ENCODE data around the gene CPLX1.
"Not testable (repeated sequence)": the region's sequence is repeated elsewhere in the genome, so short reads cannot be mapped to it uniquely, and the experiment has no call there.

The CPLX1 gene

DNA sequence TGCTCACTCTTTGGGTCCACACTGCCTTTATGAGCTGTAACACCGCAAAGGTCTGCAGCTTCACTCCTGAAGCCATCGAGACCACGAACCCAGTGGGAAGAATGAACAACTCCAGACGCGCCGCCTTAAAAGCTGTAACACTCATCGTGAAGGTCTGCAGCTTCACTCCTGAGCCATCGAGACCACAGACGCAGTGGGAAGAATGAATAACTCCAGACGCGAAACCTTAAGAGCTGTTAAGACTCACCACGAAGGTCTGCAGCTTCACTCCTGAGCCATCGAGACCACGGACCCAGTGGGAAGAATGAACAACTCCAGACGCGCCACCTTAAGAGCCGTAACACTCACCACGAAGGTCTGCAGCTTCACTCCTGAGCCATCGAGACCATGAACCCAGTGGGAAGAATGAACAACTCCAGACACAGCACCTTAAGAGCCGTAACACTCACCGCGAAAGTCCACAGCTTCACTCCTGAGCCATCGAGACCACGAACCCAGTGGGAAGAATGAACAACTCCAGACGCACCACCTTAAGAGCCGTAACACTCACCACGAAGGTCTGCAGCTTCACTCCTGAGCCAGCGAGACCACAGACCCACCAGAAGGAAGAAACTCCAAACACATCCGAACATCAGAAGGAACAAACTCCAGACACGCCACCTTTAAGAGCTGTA lies 51.4 kb downstream of the CPLX1 start:
- DNase-seq, result not testable (repeated sequence)

DNA sequence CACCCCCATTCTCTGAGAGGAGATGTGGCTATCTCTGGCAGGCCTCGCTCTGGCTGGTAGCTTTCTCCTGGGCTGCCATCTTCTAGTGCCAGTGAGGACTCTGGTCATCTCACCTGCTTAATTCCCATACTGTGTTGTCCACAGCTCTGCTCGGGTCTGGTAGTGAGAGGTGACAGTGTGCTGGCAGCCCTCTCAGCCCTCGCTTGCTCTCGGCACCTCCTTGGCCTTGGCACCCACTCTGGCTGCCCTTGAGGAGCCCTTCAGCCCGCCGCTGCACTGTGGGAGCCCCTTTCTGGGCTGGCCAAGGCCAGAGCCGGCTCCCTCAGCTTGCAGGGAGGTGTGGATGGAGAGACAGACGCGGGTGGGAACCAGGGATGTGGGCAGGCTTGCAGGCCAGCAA lies 52.7 kb downstream of the CPLX1 start:
- no peak for DNase-seq

DNA sequence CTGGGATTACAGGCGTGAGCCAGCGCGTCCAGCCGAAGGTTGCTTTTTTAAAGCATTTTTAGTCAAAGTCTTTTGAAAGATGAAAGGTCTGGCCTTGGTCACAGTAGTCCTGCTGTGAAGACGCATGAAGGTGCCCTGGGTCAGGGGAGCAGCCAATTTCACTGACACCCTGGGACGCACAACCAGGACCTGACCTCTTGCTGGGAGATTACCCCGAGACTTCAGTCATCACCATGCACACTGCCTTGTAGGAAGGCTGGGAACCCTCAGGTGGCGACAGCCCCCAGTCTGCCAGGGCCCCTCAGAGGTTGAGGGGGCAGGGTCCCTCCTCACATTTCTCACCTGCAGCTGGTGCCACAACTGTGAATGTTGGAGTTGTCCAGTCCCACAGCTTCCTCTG lies 53.2 kb downstream of the CPLX1 start:
- DNase-seq, result no peak

DNA sequence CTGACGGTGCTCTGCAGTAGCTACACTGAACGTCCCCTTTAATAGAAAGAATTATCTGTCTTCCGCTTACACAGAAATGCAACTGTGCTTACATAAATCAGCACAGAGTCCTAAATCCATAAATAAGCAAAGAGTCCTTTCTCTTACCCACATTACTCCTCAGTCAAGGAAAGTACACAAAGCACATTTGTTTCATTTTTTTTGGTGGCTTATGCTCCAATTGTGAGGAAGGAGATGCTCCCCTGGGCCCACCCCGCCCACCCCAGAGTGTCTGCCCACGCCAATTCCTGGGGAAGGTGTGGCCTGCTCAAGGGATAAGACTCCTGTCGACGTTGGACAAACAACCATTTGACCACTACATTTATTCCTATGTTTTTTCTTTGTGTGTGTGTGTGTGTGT lies 53.8 kb downstream of the CPLX1 start:
- no peak for DNase-seq

- no peak for DNase-seq
Measured at GRCh38 chr4:771464-771863, 54.5 kb downstream of the CPLX1 start.

DNA sequence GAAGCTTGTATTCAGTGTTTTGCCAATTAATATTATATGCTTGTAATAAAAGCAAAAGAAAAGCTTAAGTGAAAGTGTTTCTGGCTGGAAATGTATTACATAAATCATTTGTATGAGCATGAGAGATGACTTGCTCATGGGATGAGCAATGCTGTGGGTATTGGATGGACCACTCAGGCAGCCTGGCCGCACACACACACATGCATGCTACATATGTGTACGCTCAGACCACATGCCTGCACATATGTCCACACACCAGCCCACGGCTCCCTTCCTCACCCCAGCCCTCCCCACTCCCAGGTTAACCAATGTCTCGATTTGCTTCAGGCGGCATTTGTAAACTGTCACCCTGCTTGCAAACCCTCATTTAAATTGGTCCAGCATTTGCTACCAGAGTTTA lies 55.9 kb downstream of the CPLX1 start:
- no peak for DNase-seq

GRCh38 chr4:769511-769910 lies 56.4 kb downstream of the CPLX1 start:
- no peak for DNase-seq

GRCh38 chr4:768995-769394 lies 56.9 kb downstream of the CPLX1 start:
- DNase-seq, result no peak

- DNase-seq, result no peak
Measured at GRCh38 chr4:768076-768475, 57.9 kb downstream of the CPLX1 start.

- DNase-seq, result no peak
Measured at GRCh38 chr4:766559-767283, 59.2 kb downstream of the CPLX1 start.

DNA sequence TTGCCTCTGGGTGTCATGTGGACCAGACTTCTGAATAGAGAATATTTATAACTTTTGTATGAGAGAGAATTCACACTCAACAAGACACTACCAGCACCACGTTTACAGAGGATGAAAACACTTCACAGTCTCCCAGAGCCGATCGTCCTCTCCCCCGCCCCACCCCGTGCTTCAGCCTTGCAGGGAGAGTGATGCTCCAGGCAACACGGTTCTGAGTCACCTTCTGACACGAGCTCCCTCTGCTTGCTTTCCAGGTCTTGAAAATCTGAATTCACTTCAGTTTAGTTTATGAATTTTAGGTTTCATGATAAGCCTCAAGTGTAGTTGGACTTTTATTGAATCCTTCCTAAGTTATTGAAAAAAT lies 59.8 kb downstream of the CPLX1 start:
- no peak for DNase-seq

GRCh38 chr4:764405-765169 lies 61.3 kb downstream of the CPLX1 start:
- no peak for DNase-seq

GRCh38 chr4:763922-764321 lies 62.0 kb downstream of the CPLX1 start:
- no peak for DNase-seq

DNA sequence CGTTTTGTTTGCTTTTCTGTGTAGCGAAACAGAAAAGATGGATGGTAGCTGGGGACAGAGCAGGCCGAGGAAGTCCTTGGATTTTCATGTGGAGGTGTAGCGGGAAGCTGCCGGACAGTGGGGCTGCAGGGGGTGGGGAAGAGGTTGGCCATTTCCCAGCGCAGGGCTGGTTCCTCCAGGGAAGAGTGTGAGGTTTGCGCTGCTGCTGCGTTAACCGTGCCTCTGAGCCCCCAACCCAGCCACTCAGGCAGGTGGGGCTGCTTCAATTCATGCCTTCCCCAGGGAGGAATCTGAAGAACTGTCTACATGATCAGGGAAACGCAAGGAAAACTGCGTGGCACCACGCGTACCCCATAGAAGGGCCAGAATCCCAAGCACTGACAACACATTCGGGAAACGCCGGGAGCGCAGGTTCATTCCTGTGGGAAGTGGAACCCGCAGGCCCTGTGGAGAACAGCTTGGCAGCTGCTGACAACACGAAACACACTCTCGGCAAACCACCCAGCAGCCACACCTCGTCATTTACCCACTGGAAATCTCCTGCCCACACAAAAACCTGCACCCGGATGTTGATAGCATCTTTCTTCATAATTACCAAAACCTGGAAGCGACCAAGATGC lies 62.6 kb downstream of the CPLX1 start:
- no peak for DNase-seq

DNA sequence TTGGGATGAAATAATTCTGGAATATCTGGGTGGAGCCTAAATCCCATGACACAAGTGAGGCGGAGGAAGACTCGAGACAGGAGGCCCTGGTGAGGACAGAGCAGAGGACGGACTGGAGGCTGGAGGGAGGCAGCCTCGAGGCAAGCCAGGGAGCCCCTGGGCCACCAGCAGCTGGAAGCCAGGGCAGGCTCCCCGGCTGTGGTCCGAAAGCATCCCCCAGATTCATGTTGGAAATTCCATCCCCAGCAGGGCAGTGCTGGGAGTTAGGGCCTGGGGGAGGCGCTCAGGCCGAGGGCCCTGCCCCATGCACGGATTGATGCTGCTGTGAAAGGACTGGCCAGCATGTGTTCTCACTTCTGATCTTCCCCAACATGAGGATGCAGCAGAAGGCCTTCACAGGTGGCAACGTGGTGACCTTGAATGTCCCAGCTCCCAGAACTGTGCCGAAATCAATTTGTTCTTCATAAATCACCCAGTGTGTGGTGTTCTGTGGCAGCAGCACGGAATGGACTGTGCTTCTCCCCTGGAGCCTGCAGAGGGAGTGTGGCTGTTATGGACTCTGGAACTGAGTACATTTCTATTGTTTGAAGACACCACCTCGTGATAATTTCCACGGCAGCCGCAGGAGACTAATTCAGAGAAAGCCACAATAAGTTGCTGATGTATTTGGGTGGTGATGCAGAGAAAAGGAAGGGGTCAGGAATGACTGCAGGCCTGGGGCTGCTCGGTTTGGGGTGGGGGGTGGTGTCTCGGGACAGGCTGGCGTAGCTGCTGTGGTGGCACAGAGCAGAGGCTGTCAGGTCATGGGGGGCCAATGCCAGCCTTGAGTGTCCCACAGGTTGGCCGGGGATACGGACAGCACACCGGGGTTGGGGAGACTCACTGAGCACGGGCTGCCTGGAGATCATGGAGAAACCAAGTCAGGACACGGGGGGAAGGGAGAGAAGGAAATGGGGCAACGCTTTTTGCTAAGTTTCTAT lies 63.4 kb downstream of the CPLX1 start:
- DNase-seq, result no peak

DNA sequence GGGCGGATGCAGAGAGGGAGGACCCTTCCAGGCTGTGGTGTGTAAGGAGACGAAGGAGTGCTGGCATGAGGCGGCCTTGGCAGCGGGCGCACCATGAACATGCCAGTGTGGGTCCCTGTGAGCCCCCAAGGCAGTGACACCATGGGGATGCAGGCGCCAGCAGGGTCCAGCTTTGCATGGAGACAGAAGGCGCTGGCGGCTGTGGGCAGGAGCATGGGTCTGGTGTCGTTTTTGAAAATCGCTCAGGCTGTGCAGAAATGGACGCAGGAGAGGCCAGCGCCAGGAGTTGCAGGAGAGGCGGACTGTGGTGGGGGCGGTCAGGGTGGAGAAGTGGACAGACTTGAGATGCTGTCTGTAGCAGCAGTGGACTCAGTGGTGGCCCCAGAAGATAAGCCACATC lies 64.2 kb downstream of the CPLX1 start:
- no peak for DNase-seq

- DNase-seq, result no peak
Measured at GRCh38 chr4:761086-761485, 64.8 kb downstream of the CPLX1 start.

GRCh38 chr4:760616-761015 lies 65.3 kb downstream of the CPLX1 start:
- DNase-seq, result no peak

DNA sequence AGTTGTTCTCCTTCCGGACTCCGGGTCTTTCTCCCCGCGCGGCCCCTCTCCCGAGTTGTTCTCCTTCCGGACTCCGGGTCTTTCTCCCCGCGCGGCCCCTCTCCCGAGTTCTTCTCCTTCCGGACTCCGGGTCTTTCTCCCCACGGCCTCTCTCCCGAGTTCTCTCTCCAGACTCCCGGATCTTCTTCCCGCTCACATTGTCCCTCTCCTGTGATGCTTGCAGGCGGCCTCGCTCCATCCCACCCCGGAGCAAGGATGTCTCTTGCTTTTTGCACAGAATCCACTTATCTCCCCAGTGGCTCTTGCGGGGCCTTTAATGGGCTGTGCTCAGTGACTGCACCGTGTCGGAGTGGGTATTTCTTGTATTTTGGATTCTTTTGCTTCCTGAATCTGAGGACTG lies 66.1 kb downstream of the CPLX1 start:
- DNase-seq, result not testable (repeated sequence)

- no peak for DNase-seq
Measured at GRCh38 chr4:757111-757510, 68.8 kb downstream of the CPLX1 start.

DNA sequence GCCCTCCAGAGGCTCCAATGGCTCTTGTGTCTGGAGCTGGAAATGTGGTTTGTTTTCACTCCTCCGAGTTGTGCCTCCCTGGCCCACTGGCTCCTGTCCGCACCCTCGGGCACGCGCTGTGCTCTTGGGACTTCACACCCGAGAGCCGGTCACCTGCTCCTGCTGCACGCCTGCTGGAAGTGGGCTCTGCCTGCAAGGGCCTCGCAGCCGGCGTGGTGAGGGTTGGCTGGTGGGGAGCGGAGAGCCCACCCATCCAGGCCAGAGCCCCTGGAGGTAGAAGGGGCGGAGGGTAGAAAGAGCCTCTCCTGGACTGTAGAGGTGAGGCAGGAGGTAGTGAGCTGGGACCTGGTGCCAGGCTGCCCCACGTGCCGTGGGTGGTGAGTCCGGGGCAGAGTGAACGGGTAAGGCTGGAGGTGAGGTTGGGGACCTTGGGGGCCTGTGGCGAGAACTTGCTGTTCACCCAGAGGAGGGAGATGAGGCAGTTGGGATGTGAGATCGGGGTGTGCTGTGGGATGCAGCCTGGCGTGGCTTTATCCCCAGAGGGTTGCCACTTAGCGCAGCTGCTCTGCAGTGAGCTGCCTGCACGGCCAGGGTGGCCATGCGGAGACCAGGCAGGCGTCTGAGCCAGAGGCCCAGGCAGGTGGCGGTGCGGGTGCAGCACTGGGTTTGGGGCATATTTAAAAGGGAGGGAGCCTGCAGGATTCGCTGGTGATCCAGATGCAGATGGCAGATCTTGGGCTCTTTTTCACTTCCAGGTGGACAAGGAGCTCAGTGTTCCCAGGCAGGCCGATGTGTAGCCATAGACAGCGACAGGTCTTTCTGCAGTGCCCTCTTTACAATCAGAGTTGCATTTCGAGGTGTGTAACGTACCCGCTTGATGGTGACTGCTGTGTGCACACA lies 71.5 kb downstream of the CPLX1 start:
- no peak for DNase-seq

All from T-helper 1 cell (primary cell).